Islet of Langerhans (tissue), 1 donor: ENCODE data around the gene MCEMP1.

ENCODE experiments used
- FAIRE-seq: peaks from one replicate; lab custom pipeline; 2011; peaks lifted over from hg19 to GRCh38; lab: Jason Lieb, UNC

Gene MCEMP1, protein sequence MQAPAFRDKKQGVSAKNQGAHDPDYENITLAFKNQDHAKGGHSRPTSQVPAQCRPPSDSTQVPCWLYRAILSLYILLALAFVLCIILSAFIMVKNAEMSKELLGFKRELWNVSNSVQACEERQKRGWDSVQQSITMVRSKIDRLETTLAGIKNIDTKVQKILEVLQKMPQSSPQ

DNA sequence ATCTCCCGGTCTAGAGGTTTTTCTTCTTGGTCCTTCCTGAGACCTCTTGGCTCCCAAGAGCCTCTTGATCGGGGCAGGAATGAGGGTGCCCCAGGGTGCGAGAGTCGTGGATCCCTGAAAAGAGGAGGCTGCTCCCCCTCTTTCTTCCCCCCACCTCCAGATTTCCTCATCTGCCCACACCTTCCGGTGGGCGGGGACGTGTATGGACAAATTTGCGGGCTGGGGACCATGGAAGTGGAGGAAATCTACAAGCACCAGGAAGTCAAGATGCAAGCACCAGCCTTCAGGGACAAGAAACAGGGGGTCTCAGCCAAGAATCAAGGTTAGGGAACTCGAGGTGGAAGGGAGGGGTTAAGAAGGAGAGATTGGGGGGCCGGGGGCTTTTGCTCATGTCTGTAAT, at the start of gene MCEMP1:
Gene MCEMP1, plus strand, starts transcription at position 237 of the 400 bp plus-strand sequence. Its CDS starts 31 bp downstream, at position 268.
- FAIRE-seq = no peak

DNA sequence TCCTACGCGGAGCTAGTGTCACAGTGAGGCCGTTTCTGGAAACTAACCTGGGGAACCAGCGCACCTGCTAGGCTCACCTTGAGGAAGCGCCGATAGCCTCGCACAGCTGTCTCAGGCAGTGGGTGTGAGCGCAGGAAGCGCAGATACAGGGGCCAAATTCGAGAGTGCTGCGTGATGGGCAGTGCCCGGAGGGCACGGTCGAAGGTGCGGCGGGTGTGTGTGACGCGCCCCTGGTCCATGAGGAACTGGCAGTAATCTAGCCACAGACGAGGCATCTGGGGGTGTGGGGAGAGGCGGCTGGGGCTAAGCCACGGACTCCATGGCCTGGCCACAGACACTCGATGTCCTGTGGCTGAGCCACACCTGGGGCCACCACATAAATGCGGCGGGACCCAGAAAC, 49.7 kb upstream of the MCEMP1 start:
- no peak for FAIRE-seq

DNA sequence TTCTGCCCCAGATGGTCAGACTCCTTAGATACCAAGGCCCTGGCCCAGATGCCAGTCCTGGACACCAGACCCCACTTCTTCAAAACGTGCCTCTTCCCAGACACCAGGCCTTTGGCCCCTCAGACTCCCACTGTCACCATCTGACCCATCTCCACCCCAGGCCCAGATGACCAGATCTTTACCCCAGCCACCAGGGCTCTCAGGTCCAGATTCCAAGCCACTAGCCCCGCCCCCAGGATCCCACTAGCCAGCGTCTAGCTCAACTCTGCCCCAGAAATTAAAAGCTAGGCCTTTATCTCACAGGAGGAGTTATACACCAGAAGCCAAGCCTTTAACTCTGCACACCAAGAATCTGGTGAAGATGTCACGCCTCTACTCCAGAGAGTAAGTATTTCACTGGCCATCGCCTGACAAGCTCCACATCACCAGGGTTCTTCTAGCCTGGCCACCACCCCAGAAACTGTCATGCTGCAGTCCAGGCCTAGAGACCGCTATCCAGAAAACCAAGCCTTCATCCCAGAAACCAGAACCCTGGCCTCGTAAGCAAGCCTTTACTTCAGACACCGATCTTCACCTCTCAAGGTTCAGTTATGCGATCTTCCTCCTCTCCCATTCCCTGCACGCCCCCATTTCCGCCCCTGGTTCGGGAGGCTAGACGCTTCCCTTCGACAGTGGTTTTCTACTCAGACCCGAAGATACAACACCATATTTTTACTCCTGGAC, 48.1 kb upstream of the MCEMP1 start:
- FAIRE-seq = no peak

DNA sequence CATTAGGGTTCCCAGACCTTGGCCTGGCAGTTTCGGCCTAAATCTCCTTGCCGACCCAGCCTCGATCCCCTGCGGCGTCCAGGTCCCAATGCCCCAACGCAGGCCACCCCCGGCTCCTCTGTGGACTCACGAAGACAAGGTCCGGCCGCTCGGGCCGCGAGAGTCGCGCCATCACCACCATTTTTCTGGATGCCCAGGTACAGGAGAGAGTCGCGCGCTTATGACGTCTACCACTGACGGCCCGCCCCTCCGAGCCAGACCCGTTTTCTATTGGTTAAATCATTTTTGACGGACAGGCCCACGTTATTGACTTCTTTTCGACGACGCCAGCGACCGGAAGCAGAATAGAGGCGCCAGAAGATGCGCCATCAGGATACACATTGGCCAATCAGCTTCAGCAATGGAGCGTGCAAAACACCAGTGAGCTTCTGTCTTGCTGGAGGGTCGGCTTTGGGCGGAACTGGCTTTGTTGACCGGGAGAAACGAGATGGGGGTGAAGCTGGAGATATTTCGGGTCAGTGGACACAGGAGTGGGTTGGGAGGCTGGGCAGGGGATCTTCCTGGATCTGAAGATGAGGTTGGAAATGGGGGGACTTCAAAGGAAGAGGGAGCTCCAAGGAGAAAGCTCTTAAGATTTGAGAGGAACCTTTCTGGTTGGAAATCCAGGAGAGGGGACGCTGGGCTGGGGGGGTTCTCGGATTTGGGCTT, 47.4 kb upstream of the MCEMP1 start, which contains the start of the genes PET100 and XAB2:
Gene PET100, plus strand, starts transcription at position 447 of the 708 bp plus-strand sequence. Its CDS starts 41 bp downstream, at position 488.
Gene XAB2, minus strand, starts transcription at position 199 of the 708 bp plus-strand sequence. Its CDS starts 18 bp downstream, at position 181.
- FAIRE-seq = peak; percentile 99

DNA sequence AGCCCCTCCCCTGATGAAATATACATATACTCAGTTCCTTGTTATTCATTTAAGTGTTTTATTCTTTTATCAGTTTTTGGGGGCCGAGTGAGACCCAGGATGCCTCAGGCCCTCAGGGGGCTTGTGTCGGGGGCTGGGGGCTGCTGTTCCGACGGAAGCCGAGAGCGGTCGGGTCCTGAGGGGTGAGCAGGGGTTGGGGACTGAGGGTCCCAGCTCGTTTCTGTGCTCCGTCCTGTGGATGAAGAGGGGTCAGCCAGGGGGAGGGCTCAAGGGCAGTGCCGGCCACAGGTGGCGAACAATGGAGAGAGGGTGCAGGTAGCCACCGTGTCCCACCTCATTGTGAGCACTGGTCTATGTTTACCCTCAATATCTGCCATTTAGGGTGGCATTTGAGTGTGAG, 45.3 kb upstream of the MCEMP1 start:
- FAIRE-seq = no peak

DNA sequence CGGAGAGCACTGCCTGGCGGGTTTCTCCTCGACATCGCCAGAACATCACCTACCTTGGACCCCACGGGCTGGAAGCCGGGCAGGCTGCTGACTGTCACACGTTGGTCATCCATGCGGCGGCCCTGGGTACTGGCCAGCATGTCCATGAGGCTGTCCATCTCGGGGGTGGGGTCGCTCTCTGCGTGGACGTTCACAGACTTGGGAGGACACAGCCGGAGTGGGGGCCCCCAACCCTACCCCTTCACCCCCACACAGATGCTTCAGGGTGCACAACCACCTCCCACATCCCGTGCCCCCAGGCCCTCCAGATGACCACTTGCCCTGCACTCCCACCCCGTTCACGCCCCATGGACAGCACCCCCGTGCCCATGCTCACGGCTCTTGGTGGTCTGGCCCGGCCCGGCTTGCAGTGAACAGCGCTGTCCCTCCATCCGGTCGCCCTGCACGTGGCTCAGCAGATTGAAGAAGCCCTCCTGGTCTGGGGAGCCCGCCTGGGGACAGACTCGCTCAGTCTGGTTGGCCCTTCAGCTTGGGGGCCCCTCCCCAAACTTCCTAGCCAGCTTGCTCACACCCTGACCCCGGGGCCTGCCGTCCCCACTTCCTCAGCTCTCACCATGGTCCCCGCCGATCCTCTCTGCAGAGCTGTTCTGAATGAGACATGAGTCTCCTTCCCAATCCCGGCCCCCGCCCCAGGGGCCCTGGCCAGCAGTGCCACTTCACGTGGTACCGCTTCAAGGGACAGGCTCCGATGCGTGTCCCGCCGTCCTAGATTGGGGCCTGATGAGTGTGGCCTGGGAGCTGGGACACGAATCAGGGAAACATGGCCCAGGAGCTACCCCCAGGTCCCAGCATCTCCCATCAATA, 44.3 kb upstream of the MCEMP1 start:
- no peak for FAIRE-seq

DNA sequence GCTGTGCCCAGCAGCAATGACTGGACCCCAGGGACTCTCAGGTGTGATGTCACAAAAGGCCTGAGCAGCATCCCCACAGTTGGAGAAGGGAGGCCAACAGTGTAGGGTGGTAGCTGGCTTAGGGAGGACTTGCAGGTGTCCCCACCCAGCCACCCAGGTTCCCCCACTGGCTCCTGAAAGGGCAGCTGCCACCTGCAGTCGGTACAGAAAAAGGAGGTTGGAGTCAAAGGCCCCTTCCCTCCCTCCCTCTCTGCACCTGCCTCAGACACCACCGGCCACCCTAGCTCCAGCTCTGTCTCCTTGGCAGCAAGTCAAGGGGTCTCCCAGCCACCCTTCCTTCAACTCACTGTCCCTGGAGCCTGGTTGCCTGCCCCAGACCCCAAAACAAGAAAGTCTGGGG, 43.2 kb upstream of the MCEMP1 start, which contains the start of gene PCP2:
Gene PCP2, minus strand, starts transcription at position 22 of the 400 bp plus-strand sequence. CDS start 262 bp downstream, outside the sequence.
- FAIRE-seq = no peak

DNA sequence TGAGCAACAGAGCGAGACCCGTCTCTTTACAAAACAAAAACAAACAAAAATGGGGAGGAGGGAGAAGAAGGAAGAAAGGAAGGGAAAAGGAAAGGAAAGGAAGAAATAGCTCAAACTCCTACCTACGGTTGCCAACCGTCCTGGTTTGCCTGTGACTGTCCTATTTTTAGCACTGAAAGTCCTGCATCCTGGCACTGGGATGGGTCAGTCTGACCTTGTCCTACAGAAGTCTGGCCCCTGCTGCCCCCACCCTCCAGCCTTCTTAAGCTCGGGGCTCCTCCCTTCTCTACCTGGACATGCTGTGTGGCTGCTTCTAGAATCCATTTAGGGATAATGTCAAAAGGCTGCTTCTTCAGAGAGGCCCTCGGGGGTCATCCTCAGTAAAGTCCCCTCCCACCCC, 41.2 kb upstream of the MCEMP1 start:
- FAIRE-seq = no peak

DNA sequence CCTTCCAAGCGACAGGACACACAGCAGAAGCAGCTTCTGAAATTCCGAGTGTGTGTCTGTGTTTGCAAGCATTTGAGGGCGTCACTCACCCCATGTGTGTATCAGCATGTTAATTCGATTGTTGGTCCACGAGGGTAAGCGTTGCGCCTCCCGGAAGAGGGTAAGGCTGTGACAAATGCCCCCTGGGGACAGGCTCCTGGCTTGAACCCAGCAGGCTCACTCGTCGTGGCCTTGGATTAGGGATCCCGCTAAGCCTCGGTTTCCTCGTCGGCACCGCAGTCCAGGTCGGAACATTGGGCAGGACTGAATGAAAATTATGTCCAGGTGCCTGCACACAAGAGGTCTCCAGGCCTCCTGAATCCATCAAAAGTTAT, 40.6 kb upstream of the MCEMP1 start:
- FAIRE-seq = no peak

DNA sequence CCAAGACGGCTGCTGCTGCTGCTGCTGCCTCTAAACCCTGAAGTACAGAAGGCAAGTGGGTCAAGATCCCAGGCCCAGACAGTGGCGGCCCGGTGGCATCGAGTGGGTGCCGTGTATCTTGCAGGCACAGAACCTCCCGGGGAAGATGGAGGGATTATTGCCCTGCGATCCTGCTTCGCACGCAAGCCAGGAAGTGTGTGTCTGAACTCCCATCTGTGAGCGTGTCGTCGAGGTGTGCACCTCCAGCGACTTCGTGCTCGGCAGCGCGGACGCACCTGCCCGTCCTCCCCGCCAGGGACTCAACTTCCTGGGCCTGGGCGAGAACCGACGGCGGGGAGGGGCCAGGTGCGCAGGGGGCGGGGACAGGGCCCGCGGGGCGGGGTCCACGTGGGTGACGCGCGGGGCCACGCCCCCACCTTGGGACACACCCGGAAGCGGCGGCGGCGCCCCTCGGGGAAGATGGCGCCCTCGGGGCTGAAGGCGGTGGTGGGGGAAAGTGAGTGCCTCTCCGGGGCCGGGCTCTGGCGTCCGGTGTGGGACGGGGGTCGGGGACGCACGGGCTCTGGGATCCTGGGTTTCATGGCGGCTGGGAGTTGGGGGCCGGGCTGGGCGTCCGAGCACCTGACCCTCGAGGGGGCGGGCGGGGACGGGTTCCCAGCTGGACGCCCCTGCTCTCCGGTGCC, 40.1 kb upstream of the MCEMP1 start, which contains the start of gene STXBP2:
Gene STXBP2, plus strand, starts transcription at position 420 of the 683 bp plus-strand sequence. Its CDS starts 40 bp downstream, at position 460.
- no peak for FAIRE-seq

DNA sequence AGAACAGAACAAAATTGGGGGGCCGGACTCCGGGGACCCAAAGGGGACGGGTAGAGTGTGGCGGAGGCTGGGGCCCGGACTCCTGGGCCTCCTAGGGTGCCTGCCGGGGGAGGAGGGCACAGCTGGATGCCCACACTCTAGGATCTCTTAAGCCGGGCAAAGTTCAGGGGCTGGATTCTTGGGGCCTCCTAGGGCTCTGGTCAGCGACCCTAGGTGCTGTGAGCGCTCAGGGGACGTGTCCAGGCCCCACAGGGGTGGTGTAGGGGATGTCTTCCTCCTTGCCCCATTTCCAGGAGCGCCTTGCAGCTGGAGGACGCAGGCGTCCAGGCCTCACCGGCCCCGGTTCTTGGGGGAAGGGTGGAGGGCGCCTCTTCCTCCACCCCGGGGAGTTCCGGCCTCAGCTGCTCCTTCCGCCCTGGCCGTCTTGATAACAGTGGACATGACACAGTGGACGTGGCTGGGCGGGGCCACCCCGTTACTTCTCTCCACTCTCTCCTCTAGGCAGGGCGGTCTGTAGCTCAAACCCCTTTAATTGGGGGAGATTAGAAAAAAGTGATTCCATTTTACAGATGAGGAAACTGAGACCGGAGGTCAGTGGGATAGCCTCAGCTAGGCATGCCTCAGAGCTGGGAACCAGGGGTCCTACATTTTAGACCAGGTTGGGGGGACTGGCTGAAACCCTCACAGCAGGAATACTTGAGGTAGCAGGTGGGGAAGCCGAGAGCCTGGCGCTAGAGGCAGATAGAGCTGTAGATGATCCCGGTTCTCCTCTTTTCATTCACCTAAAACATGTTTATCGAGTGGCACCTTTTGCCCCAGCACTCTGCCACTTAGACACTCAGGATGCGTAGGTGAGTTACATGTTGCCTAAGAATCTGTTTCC, 39.3 kb upstream of the MCEMP1 start:
- no peak for FAIRE-seq

DNA sequence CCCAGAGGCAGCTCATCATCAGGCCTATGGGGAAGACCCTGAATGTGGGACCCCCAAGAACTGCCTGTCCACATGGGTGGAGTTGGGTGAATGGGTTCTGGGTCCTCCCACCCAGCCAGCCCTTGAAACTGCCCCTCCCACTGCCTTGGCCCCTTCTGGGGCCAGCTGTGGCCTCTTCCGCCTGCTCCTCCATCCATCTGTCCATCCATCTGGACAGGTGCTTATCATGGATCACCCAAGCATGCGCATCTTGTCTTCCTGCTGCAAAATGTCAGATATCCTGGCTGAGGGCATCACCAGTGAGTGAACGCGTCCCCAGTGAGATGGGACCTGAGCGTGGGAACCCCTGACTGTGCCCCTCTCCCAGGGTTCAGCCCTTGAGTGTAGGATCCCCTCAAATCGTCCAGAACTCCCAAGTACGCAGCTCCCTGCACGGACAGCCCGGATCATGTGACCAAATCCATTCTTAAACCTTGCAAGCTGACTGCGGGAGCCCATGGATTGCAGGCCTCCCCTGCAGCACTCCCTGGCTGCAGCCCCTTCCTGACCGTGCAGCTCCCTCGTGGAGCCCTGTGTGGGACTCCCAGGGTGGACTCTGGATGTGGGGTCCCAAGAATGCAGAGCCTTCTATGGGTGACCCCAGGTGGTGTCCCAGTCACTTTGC, 38.0 kb upstream of the MCEMP1 start:
- no peak for FAIRE-seq

DNA sequence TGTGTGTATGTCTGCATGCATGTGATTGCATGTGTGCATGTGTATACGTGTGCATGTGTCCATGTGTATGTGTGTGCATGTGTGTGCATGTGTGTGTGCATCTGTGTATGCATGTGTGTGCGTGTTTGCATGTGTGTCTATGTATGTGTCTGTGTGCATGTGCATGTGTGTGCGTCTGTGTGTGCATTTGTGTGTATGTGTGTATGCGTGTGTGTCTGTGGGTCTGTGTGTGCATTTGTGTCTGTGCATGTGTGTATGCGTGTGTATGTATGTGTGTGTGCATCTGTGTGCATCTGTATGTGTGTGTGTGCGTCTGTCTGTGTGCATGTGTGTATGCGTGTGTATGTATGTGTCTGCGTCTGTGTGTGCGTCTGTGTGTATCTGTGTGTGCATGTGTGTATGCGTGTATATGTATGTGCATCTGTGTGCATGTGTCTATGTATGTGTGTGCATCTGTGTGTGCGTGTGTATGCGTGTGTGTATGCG, 37.0 kb upstream of the MCEMP1 start:
- FAIRE-seq = no peak

DNA sequence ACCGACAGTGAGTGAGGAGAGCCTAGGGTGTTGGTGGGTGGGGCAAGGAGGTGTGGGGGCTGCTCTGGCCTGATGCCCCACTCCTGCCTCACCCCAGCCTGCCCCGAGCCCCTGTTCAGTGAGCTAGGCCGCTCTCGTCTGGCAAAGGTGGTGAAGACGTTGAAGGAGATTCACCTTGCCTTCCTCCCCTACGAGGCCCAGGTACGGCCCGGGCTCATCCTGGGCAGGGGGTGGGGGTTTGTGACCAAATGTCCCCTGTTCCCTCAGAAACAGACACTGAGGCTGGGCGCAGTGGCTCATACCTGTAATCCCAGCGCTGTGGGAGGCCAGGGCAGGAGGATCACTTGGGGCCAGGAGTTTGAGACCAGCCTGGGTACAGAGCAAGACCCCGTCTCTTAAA, 36.1 kb upstream of the MCEMP1 start:
- FAIRE-seq = no peak

DNA sequence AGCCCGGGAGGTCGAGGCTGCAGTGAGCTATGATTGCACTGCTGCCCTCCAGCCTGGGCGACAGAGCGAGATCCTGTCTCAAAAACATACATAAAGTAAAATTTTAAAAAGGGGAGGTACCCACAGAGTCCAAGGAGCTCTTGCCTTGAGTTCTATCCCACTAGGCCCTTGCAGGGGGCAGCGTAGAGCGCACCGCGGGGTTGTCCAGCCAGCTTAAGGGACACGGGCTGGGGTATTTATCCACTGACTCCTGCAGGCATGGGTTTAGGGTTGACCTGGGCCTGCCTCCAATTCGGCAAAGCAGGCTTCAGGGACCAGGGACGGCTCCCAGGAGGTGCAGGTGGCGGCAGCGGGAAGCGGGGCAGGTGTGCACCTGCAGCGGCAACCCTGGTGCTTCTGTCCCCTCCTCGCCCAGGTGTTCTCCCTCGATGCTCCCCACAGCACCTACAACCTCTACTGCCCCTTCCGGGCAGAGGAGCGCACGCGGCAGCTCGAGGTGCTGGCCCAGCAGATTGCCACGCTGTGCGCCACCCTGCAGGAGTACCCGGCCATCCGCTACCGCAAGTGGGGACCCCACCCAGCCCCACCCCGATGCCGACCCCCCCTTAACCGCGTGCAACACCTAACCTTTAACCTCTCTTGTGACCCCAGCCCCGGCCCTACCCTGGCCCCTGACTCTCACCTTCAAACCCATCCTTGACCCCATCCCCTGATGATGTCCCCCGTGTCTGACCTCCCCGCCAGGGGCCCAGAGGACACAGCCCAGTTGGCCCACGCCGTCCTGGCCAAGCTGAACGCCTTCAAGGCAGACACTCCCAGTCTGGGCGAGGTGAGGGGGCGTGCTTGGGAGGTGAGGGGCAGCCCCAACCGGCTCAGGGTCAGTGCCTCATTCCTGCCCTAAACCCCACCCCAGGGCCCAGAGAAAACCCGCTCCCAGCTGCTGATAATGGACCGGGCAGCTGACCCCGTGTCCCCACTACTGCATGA, 35.3 kb upstream of the MCEMP1 start:
- FAIRE-seq = no peak

DNA sequence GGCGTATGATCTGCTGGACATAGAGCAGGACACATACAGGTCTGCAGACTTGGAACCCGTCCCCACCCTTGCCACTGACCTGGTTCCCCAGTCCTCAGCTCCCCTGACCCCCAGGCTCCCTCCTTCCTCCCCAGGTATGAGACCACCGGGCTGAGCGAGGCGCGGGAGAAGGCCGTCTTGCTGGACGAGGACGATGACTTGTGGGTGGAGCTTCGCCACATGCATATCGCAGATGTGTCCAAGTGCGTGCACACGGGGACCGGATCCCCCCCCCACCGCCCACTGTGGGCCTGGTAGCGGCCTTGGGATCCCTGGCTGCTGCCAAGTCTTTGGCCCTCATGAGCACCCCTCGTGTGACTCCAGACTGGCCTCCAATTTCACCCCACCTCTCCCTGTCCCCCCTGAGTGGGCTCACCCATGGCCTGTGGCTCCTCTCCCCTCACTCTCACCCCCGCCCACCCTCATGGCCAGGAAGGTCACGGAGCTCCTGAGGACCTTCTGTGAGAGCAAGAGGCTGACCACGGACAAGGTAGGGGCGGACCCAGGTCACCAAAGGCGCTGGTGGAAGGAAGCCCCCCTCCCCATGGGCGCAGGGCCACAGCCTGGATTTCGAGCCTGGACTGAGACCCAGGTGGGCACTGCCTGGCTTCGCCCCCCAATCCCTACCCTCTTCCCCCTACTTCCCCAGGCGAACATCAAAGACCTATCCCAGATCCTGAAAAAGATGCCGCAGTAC, 34.4 kb upstream of the MCEMP1 start:
- FAIRE-seq = no peak

DNA sequence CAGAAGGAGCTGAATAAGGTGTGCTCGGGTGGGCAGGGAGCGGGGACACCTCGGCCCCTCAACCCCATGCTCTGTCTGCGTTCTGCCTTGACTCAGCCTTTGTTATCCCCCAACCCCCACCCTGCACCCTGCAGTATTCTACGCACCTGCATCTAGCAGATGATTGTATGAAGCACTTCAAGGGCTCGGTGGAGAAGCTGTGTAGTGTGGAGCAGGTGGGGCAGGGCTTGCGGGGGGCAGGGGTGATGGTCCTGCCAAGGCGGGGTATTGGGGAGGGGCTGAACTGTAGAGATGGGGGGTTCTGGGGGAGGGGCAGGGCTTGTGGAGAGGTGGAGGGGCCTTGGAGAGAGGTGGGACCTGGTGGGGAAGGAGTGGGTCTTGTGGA, 33.9 kb upstream of the MCEMP1 start:
- no peak for FAIRE-seq
